CD4-positive, alpha-beta T cell treated with Interleukin-15 for 4 hours (primary cell): Measurements from ENCODE around the gene RD3L.

Source experiments
- DNase-seq: peaks from one replicate; pipeline ENCODE4 v3.0.0-alpha.2; 2020; ENCODE audit warnings: low spot score

RD3L gene

DNA sequence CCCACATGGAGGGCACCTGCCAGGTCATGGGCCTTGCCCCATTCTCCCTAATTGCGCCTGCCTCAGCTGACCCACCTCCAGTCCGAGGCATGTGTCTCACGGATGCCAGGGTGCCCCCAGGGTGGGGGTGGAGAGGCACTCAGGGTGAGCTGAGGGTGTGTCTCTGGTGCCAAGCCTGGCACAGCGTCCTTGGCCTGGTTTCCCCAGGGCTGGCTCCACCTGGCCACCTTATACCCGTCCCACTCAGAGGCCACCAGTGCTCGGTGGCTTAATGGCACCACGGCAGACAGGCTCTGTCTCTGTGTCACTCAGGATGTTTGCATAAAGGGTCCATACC is 47.6 kb downstream of the RD3L start:
- DNase-seq: no peak

GRCh38 chr14:103894034-103894722 is 48.2 kb downstream of the RD3L start:
- DNase-seq: no peak

DNA sequence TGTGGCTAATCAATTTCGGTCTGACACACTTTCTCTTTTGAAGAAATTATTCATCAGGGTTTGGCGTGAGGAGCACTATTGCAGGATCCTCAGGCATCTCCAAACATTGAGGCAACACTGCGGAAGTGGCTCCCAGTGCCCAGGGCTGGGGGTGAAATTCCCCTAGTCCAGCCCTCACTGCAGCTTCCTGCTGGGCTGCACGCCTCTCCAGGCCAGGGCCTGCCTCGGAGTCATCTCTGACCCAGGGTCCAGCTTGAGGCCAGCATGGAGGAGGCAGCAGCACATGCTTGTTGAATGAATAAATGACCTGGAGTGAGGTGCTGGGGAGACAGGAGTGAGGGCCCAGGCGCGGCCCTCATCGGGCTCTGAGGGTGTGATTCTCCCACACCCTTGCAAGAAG is 50.1 kb downstream of the RD3L start:
- no peak for DNase-seq

- DNase-seq: no peak
Measured at GRCh38 chr14:103891667-103892215, 50.6 kb downstream of the RD3L start.

DNA sequence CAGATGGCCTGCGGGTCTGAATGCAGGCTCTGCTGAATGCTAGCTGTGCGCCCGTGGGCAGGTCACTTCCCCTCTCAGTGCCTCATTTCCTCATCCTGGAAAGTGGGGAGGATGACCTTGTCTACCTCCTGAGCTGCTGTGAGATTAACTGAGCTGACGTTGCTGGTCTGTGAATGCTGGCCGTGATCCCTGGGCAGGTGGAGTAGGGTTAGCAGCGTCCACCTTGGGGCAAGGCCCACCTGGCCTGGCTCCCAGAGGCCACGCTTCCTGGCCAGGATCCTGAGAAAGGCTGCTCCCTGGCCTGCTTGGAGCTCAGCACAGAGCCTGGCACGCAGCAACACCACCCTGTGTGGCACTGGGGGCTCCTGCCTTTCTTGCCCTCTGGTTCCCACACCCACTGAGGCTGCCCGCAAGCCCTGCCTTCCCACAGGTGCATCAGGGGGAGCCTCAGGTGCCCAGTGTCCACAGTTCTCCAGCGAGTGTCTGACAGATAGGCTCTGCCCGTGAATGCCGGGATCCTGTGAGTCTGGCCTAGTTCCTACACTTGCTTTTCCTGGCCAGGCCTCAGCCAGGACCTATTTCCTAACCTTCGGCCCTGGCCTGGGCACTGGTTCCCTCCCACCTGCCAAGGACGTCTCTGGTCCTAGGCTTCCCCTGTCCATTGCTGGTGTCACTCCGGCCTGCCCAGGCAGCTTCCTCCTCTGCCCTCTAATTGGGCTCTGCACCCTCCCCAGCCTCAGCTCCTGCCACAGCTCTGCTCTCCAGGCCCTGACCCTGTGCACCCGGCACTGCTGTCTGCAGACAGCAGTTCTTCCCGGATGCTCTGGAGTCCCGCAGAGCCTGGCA is 51.3 kb downstream of the RD3L start:
- DNase-seq: no peak
